T-helper 1 cell (primary cell): ENCODE measurements around the gene HS3ST4.
A peak's percentile ranks its signal among the peaks of the same experiment; 100 is the strongest.

ENCODE experiments used
- DNase-seq, 5 donors: peaks; one replicate each; pipeline ENCODE4 v3.0.0-alpha.2; 2012 to 2020

Gene HS3ST4

DNA sequence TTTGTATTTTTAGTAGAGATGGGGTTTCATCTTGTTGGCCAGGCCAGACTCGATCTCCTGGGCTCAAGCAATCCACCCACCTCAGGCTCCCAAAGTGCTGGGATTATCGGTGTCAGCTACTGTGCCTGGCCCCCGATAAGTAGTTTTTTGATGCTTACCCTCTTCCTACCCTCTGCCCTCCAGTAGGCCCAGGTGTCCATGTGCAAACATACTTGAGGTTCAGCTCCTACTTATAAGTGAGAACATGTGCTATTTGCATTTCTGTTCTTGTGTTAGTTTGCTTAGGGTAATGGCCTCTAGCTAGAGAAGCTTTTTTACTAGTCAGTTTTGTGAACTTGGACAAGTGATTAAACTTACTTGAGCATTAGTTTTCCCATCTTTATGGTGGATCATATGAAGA lies 136.8 kb downstream of the HS3ST4 start:
- DNase-seq, result no peak

DNA sequence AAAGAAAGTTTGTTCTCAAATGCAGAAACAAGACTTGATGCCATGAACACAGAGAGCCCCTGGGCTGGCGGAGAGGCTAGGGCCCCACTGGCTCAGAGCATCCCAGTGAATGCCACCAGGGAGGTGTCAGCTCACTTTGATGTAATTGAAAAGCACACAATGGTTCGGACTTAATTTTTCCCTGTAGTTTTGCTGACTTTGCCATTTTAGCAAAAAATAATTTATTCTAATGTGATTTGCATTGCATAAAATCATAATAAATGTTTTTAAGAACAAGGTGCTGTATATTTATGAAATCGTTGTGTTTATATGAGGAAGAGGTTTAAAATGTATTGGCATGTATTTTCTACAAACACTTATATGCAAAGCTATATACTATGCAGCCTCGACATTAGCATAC lies 140.5 kb downstream of the HS3ST4 start:
- DNase-seq, result no peak

DNA sequence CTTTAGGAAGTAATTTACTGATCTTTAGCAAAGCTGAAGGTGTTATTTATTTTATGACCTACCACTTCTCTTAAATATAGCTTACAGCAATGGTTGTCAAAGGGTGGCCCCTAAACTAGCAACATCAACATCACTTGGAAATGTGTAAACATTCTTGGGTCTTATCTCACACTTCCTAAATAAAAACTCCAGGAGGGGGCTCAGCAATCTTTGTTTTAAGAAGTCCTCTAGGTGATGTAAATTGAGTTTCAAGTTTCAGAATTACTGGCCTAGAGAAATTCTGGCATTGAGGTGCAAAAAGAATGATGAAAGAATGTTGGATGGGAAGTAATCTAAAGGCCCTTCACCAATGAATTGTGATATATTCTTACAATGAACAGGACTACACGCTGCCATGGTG lies 142.3 kb downstream of the HS3ST4 start:
- DNase-seq, result no peak

DNA sequence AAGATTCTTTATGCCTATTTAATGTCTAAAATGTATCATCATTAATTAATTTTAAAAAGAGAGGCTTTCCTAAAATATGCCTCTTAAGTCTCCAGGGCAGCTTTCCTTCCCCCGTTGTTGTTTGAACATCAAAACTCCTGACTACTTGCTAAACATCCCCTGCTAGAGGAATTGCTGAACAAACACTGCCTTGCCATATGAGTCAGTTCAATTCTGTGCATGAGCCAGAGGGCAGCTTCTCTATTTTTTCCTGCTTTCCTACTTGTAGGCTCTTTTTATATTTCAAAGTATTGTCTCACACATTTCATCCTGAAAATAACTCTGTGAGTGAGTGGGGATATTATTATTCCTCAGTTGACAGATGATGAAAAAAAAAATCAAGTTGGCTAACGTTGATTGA lies 143.4 kb downstream of the HS3ST4 start:
- no peak for DNase-seq

DNA sequence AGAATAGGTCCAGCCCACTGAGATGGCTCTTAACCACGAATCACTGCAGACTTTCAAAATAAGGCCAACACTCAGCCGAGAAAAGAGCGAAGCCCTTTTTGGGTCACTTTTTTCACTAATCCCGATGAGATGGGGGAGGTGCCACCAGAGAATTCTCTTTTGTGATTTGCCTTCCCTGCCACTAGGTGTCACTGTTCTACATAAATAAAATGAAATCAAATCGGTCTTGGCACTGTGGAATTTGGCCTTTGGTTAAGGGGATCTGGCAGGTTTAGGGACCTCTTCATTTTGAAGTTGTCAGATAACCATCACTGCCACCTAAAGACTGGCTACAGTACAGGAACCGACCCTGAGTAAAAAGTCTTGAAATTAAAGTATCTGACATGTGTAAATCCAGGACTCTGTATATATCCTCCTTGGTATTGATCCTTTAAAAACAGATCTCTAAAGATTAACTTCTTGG lies 147.0 kb downstream of the HS3ST4 start:
- DNase-seq, result peak in 3 of 5 donors; percentile 5 to 42 (median 11)

DNA sequence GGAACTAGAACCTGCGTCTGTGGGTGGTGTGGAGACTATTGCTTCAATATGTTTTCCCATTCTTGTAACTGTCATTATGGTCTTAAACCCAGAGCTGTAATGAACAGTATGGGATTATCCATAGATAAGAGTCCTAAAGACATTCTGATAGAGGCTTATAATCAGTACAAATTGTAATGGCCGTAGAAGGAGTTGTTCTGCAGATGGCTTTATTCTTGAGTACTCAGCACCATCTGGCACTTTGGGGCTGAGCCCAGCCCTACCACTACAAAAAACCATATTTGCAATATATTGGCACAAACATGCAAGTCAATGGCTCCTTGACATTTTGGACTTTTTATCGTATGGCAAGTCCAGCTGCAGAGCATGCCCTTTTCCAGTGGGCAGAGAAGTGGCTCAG lies 150.0 kb downstream of the HS3ST4 start:
- DNase-seq, result no peak

DNA sequence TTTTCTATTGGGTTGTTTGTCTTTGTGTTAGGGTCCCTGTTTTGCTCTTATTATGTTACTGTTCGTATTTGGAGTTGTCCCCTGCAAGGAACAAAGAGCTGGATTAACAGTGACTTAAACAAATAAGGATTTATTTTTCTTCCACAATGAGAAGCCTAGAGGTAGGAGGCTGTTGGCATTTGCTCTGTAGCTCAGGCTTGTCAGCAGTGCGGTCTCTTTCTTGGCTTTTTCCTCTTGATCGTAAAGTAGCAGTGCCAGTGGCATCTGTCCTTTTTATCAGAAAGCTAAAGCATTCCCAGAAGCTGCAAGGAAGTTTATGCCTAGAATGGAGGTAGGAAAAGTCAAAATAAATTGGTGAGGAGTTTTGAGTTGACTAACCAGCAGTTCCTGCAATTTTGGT lies 154.1 kb downstream of the HS3ST4 start:
- DNase-seq, result no peak

DNA sequence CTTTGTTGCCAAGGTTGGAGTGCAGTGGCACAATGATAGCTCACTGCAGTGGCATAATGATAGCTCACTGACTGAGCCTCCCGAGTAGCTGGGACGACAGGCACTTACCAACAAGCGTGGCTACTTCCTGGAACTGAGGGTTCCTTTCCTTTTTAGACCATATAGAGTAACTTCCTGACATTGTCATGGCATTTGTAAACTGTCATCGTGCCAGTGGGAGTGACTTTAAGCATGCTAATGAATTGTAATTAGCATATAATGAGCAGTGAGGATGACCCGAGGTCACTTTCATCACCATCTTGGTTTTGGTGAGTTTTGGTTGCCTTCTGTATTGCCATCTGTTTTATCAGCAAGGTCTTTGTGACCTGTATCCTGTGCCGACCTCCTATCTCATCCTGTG lies 162.4 kb downstream of the HS3ST4 start:
- DNase-seq, result no peak

DNA sequence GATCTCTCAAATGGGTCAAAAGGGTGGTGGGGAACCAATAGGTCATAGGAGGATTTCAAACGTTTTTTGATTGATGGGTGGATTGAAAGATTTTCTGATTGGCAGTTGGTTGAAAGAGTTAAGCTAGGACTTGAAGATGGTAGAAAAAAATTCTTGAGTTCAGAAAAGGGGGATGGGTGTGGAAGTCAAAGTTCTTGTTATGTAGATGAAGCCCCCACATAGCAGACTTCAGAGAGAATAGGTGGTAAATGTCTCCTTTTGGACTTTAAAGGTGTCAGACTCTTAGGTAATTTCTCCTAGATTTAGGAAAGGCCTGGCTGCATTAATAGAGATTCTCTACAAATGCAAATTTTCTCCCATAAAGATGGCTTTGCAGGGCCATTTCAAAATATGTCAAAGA lies 163.3 kb downstream of the HS3ST4 start:
- DNase-seq, result no peak

DNA sequence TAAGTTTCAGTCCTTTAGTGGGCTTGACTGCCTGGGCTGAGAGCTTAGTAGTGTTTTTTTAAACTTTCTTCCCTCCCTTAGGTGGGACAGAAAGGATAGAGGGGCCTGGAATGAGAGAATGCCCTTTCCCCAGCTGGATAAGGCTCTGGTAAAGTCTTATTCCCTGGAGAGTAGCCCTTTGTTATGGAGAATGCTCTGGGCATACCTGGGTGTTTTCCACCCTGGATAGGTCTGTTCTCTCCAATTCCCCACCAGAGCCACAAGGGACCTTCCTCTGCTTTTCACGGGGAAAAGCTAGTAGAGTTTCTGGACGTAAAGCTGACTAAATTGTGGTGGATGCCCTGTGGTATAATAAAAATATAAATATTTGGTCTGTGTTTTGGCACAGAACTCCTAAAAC lies 164.1 kb downstream of the HS3ST4 start:
- no peak for DNase-seq

DNA sequence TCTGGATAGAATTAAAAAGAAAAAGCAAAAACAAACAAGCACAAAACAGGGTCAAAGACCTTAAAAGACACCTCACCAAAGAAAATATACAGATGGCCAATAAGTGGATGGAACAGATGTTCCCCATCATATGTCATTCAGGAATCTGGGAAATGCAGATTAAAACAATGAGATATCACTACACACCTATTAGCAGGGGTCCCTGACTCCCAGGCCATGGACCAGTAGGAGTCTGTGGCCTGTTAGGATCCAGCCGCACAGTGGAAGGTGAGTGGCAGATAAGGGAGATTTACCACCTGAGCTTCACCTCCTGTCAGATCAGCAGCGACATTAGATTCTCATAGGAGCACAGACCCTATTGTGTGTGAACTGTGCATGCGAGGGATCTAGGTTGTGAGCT lies 167.9 kb downstream of the HS3ST4 start:
- no peak for DNase-seq

DNA sequence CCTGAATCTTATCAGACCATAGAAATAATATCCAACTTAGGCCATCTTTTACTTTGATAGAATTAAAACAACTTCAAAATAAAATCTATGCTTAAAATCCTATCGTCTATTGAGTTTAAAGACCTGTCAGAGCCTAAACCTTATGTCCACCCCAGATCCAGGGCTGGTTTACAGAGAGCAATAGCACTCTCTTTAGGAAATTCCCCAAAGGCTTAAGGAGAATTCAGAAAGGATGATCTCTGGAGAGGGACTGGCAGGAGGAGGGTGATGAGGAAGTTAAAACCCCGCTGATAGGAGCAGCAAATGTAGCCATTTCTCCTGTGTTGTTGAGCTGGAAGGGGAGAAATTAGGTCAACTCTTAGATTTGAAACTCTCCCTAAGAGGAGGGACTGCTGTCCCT lies 175.3 kb downstream of the HS3ST4 start:
- no peak for DNase-seq

DNA sequence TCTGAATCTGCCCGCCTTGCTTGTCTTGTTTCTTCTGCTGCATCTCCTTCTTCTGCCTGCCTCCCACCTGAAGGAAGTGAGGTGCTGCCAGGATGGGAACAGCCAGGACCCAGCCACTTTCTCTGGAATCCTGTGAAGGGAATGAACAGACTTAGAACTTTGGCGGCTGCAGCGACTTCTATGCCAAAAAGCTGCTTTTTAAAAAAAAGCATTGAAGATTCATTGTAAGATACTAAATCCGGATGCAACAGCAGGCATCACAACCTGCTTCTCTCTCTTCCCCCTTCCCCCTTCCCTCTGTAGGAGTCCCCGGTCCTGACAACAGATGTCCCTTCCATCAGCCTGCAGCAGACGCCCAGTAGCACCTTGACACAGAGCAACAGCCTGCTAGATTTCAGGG lies 176.3 kb downstream of the HS3ST4 start:
- DNase-seq, result no peak

DNA sequence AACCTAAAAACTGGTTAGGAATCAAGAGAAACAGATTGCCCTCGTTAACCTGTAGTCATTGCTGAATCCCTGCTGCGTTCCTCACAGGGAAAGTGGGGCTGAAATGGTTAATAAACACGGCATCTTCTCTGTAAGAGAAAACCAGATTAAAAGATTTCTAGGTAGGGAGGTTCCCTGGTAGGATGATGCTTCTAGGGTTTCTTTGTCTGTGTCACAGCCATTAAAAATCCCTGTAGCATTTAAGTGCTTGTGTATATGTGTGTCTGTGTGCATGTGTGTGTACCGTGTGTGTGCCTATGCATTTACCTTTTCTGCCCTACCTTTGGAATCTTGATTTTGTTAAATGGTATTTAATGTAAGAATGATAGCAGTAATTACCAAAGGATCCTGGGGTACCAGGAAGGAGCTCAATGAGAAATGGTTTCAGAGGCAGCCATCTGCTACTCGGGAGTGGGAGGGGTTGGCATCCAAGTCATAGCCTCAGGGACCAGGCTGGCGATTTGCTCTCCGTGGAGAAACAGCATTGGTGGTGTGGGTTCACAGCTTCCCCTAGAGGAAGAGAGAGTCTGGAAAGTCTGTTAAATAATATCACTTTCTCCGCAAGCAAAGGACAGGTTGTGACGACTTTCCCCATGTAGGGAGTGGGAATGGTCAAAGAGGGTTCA lies 177.1 kb downstream of the HS3ST4 start:
- no peak for DNase-seq

DNA sequence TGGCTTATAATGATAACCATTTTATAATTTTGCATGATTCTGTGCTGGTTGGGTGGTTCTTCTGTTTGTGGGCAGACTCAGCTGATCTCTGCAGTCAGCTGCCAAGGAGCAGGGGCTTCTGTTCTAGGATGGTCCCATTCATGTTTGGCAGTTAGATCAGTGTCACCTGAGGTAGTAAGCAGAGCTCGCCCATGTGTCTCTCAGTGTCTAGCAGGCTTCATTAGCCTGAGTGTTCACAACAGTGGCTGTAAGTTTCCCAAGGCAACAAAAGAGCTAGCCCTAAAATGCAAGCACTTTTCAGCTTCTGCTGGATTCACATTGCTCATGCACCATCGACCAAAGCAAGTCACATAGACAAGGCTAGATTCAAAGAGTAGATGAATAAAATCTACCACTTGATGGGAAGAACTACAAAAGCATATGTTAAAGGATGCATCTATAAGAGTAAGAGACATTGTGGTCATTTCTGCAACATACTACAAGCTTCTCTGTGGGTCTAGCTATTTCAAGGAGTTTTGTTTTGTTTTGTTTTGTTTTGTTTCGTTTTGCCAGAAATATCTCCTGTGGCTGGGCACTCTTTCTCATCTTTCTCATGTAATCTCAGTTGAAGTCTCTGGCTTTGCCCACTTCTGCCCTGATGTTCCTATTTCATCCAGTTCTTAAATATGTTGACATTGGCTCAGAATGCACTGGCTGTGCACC lies 180.8 kb downstream of the HS3ST4 start:
- no peak for DNase-seq

DNA sequence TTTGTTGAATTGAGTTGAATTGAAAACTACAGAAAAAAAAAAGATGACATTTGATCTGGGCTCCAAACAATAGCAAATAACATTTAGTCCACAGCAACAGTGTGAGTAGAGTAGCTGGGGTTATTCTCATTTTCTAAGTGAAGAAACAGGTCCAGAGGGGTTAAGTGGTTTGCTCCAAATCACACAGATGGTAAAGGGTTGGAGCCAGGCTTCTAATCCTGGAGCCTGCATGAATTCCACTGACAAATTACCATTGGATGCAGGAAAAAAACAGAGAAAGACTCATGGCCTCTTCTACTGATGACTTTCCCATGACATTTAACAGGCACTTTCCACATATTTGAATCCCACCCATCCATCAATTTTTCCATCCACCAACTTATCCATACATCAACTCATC lies 182.4 kb downstream of the HS3ST4 start:
- no peak for DNase-seq

DNA sequence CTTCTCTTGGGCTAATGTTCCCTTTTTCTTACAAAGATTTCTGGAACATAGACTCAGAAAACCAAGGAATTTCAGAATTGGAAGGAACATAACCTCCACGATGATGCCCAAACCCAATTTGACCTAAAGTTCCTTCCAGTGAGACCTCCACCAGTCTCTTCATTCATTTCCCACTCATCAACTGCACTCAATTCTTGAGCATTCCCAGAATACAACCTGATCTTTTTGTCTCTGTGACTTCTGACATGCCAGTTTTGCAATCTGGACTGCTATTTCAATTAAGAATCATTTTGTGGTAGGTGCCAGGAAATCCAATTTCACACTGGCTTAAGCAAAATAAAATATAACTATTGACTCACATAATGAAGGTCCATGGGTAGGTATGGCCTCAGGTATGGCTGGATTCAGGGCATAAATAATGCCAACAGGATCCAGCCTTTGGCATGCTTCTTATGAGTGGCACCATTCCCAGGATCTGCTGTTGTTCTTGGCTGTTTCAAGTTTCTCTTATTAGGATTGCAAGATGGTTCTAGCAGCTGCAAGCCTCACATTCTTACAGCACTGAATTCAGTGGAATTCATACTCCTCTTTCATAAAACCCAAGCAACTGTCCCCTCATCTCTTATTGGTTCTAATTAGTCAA lies 184.3 kb downstream of the HS3ST4 start:
- DNase-seq, result no peak

DNA sequence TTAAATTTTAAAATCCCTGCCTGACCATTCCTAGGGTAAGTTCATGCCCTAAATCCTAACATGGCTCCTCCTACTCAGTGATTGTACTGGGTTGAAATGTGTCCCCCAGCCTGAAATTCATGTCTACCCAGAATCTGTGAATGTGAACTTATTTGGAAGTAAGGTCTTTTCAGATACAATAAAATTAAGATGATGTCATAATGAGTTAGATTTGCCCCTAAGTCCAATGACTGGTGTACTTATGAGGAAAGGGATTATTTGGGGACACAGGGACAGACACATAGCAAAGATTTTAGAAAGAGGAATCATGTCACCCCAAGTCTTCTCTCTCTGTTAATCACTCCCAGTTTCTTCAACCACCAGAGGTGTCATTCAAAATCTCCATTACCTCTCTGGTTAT lies 185.3 kb downstream of the HS3ST4 start:
- DNase-seq, result no peak

DNA sequence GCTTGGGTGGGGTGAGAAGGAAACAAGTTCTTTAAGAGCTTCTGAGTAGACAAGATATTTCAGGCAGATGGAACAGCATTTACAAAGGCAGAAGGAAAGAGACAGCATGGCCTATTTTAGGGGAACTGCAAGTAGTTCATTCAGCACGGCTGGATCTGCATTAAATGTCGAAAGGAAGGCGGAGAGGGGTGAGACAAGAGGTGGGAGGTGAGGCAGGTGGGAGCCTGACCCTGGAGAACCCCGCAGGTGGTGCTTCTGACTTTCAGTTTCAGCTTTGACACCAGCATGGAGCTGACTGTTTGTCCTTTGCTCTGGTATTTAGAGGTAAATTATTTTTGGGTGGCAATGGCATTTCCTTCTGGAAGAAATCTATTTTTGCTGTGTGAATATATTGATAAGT lies 194.8 kb downstream of the HS3ST4 start:
- no peak for DNase-seq

DNA sequence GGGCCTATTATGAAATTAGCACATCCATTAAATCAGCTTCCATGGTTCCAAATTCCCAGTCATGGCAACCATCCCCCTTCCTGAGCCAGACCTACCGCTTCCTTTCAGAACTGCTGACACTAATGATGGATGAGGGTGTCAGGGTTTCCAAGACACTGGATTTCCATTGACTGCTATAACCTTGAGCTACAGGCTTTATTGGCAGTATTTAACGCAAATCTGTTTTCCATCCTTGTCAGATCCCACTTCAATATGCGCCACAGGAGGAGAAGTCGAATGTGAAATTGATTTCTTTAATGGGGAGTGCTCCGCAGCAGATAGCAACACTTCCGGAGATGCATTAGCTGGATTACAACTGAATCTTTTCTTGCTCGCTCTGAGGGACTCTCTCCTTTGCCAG lies 197.1 kb downstream of the HS3ST4 start:
- no peak for DNase-seq

DNA sequence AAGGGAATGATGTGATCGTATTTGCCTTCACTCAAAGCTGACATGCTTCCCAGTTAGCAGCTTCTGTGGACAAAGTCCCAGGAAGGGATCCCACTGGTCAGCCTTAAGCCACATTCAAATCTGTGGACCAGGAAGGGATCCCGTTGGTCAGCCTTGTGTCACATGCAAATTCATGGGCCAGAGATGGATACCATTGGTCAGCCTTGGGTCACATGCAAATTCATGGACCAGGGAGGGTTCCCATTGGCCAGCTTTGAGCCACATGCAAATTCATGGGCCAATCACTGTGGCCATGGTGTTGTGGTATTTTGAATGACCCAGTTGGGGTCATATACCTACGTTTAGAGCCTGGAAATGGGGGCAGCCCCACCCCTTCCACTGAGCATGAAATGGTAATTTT lies 201.6 kb downstream of the HS3ST4 start:
- DNase-seq, result no peak

DNA sequence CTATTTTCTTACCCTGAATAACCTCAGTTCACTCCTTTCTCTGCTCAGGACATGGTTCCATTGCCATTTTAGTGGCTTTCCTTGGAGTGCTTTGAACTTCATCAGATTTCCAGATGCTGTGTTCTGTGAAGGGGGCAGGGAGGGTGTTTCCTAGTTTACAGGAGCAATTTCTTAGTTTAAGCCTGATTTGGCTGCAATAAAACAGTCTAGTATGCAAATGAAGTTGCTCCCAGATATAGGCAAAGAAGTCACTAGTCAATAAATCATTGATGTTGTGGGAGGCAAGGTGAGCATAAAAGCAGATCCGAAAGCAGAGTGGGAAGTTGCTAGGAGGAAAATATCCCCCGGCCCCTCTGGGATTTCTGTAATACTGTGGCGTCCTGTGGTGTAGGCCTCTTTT lies 202.3 kb downstream of the HS3ST4 start:
- no peak for DNase-seq

DNA sequence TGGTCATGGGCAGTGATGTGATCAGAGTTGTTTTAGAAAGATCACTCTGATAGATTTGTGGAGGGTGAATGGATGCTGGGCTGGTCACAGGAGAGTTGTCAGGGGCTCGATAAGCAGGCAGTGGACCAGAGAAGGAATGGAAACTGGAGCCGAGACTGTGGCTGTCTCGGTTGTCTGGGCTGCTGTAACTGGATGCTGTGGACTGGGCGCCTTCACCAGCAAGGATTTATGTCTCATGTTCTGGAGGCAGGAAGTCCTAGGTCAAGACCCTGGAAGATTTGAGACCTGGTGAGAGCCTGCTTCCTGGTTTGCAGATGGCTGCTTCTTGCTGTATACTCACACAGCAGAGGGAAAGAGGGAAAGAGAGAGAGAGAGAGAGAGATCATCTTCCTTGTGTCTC lies 203.6 kb downstream of the HS3ST4 start:
- DNase-seq, result no peak

DNA sequence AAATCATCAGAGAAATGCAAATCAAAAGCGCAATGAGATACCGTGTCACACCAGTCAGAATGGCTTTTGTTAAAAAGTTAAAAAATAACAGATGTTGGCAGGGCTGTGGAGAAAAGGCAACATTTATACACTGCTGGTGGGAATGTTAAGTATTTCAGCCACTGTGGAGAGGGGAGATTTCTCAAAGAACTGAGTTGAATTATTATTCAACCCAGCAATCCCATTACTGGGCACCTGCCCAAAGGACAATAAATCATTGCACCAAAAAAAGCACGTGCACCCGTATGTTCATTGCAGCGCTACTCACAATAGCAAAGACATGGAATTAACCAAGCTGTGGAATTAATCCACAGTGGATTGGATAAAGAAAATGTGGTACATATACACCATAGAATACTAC lies 204.7 kb downstream of the HS3ST4 start:
- no peak for DNase-seq
